ELF-1 (cell line): Measurements from ENCODE around the gene SORCS2.

Experiments used
- DNase-seq: peaks from one replicate; pipeline ENCODE4 v3.0.0-alpha.2; 2016; ENCODE audit warnings: low read depth, low spot score

SORCS2 gene

GRCh38 chr4:7426525-7427171 lies 234.3 kb downstream of the SORCS2 start:
- DNase-seq, result no peak

GRCh38 chr4:7427361-7427760 lies 235.0 kb downstream of the SORCS2 start:
- no peak for DNase-seq

GRCh38 chr4:7427831-7428260 lies 235.5 kb downstream of the SORCS2 start:
- DNase-seq, result no peak

- DNase-seq, result peak; percentile 75
Observed at GRCh38 chr4:7428261-7429068, 236.1 kb downstream of the SORCS2 start.

GRCh38 chr4:7429069-7429416 lies 236.7 kb downstream of the SORCS2 start:
- no peak for DNase-seq

GRCh38 chr4:7429601-7430078 lies 237.3 kb downstream of the SORCS2 start:
- peak; percentile 59 for DNase-seq

GRCh38 chr4:7430368-7430964 lies 238.1 kb downstream of the SORCS2 start:
- peak; percentile 83 for DNase-seq

- no peak for DNase-seq
Observed at GRCh38 chr4:7430965-7431695, 238.8 kb downstream of the SORCS2 start.

GRCh38 chr4:7431696-7432530 lies 239.6 kb downstream of the SORCS2 start:
- no peak for DNase-seq

GRCh38 chr4:7432531-7433375 lies 240.4 kb downstream of the SORCS2 start:
- DNase-seq, result no peak

- no peak for DNase-seq
Observed at GRCh38 chr4:7433376-7434140, 241.2 kb downstream of the SORCS2 start.

- DNase-seq, result no peak
Observed at GRCh38 chr4:7434141-7434765, 241.9 kb downstream of the SORCS2 start.

GRCh38 chr4:7434766-7435150 lies 242.4 kb downstream of the SORCS2 start, which contains the start of gene PSAPL1:
PSAPL1 (minus strand) TSS chr4:7434930; CDS start chr4:7434879, 51 bp downstream.
- peak; percentile 79 for DNase-seq

GRCh38 chr4:7435471-7436061 lies 243.2 kb downstream of the SORCS2 start:
- no peak for DNase-seq

- DNase-seq, result no peak
Observed at GRCh38 chr4:7436256-7436655, 243.9 kb downstream of the SORCS2 start.

GRCh38 chr4:7439699-7440098 lies 247.4 kb downstream of the SORCS2 start:
- no peak for DNase-seq

- no peak for DNase-seq
Observed at GRCh38 chr4:7441201-7441600, 248.9 kb downstream of the SORCS2 start.

- DNase-seq, result no peak
Observed at GRCh38 chr4:7442574-7443162, 250.3 kb downstream of the SORCS2 start.
